KMS-11 (cell line): ENCODE results near the gene AARS2.

Experiments used
- H2AFZ ChIP-seq: fragments of 200-600 bp; sonication (generic); 2 replicates; pipeline ENCODE4 v1.6.1; 2016; ENCODE audit warnings: antibody characterized with exemption, mixed run types, low read depth
- H3K27ac ChIP-seq: fragments of 200-600 bp; sonication (generic); 2 replicates; pipeline ENCODE4 v1.6.1; 2016; ENCODE audit warnings: mild to moderate bottlenecking, mixed run types
- H3K27me3 ChIP-seq: fragments of 200-600 bp; sonication (generic); 2 replicates; pipeline ENCODE4 v1.6.1; 2017; ENCODE audit warnings: mild to moderate bottlenecking, low read depth, mixed run types, moderate library complexity; ENCODE audit not compliant: insufficient read depth
- H3K36me3 ChIP-seq: fragments of 200-600 bp; sonication (generic); 2 replicates; pipeline ENCODE4 v1.6.1; 2017; ENCODE audit warnings: mild to moderate bottlenecking, mixed run types; ENCODE audit not compliant: insufficient read depth
- H3K4me1 ChIP-seq: fragments of 200-600 bp; sonication (generic); 2 replicates; pipeline ENCODE4 v1.6.1; 2016; ENCODE audit warnings: mild to moderate bottlenecking, low read depth, mixed run types; ENCODE audit not compliant: poor library complexity, severe bottlenecking
- H3K4me2 ChIP-seq: fragments of 200-600 bp; sonication (generic); 2 replicates; pipeline ENCODE4 v1.7.0; 2016; ENCODE audit warnings: mild to moderate bottlenecking, mixed run types
- H3K4me3 ChIP-seq: fragments of 200-600 bp; sonication (generic); IDR thresholded peaks from 2 replicates; pipeline ENCODE4 v1.6.1; 2017; ENCODE audit warnings: low read depth, low read length, mixed read lengths; ENCODE audit not compliant: insufficient read depth
- H3K79me2 ChIP-seq: fragments of 200-600 bp; sonication (generic); 2 replicates; pipeline ENCODE4 v1.6.1; 2016; ENCODE audit warnings: low read depth, mixed run types; ENCODE audit not compliant: insufficient read depth
- H3K9ac ChIP-seq: fragments of 200-600 bp; sonication (generic); 2 replicates; pipeline ENCODE4 v1.6.1; 2016; ENCODE audit warnings: mild to moderate bottlenecking, mixed run types
- H4K20me1 ChIP-seq: fragments of 200-600 bp; sonication (generic); 2 replicates; pipeline ENCODE4 v1.6.1; 2016; ENCODE audit warnings: mild to moderate bottlenecking, mixed run types; ENCODE audit not compliant: insufficient read depth
- CTCF ChIP-seq: fragments of 200-600 bp; sonication (generic); conservative IDR thresholded peaks from 2 replicates; pipeline ENCODE4 v1.6.1; 2017; ENCODE audit warnings: low read depth, mild to moderate bottlenecking, antibody characterized with exemption, low read length, moderate library complexity, mixed read lengths

AARS2 gene

GRCh38 chr6:44262467-44263353 is 50.4 kb downstream of the AARS2 start:
- H2AFZ ChIP-seq: no peak overlapping the region
- no peak for TF ChIP-seq CTCF
- peak overlapping the region; percentile 100 for H3K4me2 ChIP-seq
- peaks cover 57% of the 10 kb centered on the region for H3K4me1 ChIP-seq
- H3K4me3 ChIP-seq: no peak overlapping the region
- H3K79me2 ChIP-seq: peaks cover 45% of the 10 kb centered on the region
- peak overlapping the region; percentile 96 for H3K27ac ChIP-seq
- H3K27me3 ChIP-seq: no peaks in the 10 kb centered on the region
- no peaks in the 10 kb centered on the region for H4K20me1 ChIP-seq
- H3K9ac ChIP-seq: peak overlapping the region; percentile 92
- no peaks in the 10 kb centered on the region; the same call in 1 of the 2 replicates for H3K36me3 ChIP-seq

GRCh38 chr6:44261581-44261980 is 51.6 kb downstream of the AARS2 start:
- peak overlapping the region; percentile 100; the same call in 1 of the 2 replicates for H3K4me2 ChIP-seq
- no peak for TF ChIP-seq CTCF
- H3K4me1 ChIP-seq: peaks cover 50% of the 10 kb centered on the region
- H3K79me2 ChIP-seq: peaks cover 50% of the 10 kb centered on the region
- peak overlapping the region; percentile 96; the same call in 1 of the 2 replicates for H3K27ac ChIP-seq
- no peak overlapping the region for H3K4me3 ChIP-seq
- H3K27me3 ChIP-seq: no peaks in the 10 kb centered on the region
- H4K20me1 ChIP-seq: no peaks in the 10 kb centered on the region
- no peak overlapping the region for H3K9ac ChIP-seq
- no peak overlapping the region for H2AFZ ChIP-seq
- no peaks in the 10 kb centered on the region; the same call in 1 of the 2 replicates for H3K36me3 ChIP-seq

- Histone ChIP-seq H4K20me1 (no peaks in the 10 kb centered on the region), H3K36me3 (no peaks in the 10 kb centered on the region; the same call in 1 of the 2 replicates), H3K27me3 (no peaks in the 10 kb centered on the region), H3K79me2 (peaks cover 57% of the 10 kb centered on the region), H2AFZ (no peak overlapping the region), H3K4me1 (peaks cover 45% of the 10 kb centered on the region), H3K4me2 (no peak overlapping the region; the same call in 1 of the 2 replicates), H3K9ac (no peak overlapping the region), H3K27ac (no peak overlapping the region; the same call in 1 of the 2 replicates), H3K4me3 (no peak overlapping the region)
- no peak for TF ChIP-seq CTCF
Measured at GRCh38 chr6:44260451-44261297, 52.5 kb downstream of the AARS2 start.

- Histone ChIP-seq H4K20me1 (no peaks in the 10 kb centered on the region), H3K4me2 (no peak overlapping the region), H3K27me3 (no peaks in the 10 kb centered on the region), H3K4me1 (peaks cover 49% of the 10 kb centered on the region), H3K4me3 (no peak overlapping the region), H3K79me2 (peaks cover 54% of the 10 kb centered on the region), H3K9ac (no peak overlapping the region), H2AFZ (no peak overlapping the region), H3K36me3 (no peaks in the 10 kb centered on the region; the same call in 1 of the 2 replicates), H3K27ac (peak overlapping the region; percentile 15; the same call in 1 of the 2 replicates)
- no peak for TF ChIP-seq CTCF
Measured at GRCh38 chr6:44260011-44260410, 53.1 kb downstream of the AARS2 start.
